GM19438 (cell line): Measurements from ENCODE around the gene KITLG.
"Not testable (repeated sequence)": the region's sequence is repeated elsewhere in the genome, so short reads cannot be mapped to it uniquely, and the experiment has no call there.

ENCODE experiments used
- ATAC-seq: cut with Tn5 transposase; IDR thresholded peaks from one replicate; pipeline ENCODE4 v1.9.1; 2021; ENCODE audit warnings: low read depth; ENCODE audit not compliant: unreplicated experiment

The KITLG gene

DNA sequence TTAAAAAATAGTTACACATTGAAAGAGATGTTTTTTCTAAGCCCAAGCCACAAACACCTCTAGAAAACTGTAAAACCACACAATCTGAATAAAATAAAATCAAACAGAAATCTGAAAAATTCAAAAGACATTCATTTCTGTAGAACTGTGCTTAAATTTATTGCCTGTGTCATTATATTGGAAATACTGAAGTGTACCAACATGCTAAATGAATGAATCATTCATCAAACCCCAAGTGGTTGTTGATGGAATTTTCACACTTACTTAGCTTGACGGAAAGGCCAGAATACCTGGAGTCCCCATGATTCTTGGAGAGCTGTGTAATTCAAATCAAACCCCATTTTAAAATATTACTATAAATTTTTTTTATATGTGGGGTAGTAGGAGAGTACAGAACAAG, 2.7 kb downstream of the KITLG start:
- ATAC-seq = no peak

DNA sequence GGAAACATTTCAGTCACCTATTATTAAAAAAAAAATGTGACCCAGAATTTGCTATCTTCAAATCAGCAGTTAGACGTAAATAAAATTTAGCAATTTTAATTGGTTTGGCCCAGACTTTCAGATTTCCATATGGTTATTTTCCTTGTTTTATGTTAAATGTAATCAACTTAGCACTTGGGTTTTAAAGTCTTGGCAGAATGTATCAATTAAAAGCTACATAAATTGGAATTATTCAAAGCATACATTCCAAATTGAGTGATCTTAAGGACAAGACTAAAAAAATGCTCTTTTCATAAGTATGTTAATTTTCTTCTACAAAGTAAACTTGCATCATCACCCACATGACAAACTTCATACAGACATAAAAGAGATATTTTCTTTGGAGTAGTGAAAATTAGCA, 3.4 kb downstream of the KITLG start:
- ATAC-seq = no peak

DNA sequence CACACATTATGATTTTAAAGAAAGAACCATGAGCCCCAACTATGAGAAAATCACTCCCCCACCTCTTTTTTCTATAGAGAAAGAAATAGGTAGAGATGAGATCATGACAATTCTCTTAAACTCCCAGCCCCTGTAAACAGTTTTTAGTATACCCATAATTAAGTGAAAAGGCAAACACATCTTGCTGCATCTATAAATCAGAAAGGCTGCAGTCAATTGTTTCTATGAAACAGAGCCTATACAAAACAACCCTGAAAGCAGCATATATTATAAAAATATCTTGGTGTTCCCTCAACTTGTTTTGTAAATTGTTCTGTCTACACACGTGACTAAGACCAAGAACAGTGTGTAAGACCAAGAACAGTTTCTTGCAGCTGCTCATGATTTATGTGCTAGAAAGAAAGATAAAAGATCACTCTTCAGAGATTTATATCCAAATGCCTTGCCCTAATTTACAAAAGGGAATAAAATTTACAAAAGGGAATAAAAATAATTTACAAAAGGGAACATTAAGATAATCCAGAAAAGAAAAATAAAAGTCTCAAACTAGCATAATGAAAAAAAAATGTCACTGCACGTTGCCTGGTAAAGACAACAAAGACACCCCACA, 4.8 kb downstream of the KITLG start:
- ATAC-seq = no peak

DNA sequence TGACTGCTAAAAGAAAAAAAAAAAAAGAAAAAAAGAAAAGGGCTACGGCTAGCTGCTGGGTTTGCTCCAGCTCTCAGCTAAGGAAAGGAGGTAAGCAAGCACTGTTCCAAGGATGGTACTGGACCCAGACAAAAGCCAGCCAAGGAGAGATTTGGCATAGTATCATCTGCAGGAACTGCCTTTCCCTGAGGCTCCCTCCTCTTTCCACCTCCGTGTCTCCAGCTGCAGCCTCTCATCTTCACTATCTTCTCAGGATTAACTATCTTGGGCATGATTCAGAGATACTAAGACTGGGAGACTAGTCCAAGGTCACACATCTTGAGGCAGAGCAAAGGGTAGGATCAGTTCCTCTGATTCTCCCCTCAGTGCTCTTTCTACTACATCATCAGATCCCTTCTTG, 6.0 kb downstream of the KITLG start:
- no peak for ATAC-seq

DNA sequence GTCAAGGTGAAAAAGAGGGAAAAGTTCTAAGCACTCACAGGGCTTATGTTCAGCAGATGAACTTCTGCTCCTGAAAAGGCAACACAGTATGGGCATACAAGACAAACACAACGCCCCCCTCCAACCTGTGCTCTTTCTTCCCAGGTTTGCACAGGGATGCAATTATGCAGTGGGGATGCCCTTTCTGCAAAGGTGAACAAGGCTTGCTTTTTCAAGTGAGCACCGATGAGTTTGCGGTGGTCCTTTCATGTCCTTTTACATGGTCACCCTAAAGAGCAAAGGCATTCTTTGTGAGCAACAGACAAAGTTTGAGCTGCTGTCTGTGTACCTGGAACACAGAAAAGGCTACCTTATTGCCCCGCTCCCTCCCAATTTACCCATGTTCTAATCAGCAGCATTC, 6.7 kb downstream of the KITLG start:
- ATAC-seq = no peak

DNA sequence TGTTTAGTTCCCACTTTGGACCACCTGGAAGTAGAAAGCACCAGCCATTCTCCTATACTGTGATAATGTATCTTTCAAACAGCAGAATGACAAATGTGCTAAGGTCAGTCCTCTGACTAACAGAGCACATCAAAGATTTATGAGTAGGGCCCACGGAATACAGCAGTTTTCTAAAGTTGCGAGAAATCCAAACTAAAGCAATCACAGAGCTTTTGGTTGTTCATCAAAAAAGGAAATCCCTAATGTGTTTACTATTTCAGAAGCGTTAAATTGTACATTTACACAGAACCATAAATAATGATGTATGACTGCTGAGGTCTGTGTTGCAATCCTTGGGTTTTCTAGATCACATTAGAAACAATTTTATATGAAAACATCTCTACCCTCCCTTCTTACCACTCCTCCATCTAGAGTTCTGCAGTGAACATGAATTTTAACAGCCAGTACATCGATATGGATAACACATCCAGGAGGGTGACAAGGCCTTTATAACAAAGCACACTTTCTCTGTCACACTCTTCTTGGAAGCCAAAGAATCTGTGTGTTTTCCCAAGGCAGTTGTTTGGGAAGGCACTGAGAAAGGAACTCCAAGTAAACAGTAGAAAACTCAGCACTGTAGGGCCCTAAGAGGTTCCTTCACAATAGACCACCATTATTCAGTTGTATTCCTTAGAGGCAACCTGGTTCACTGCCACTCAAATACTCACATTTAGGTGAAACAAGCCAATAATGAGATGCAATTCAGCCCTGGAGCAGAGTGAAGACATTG, 7.3 kb downstream of the KITLG start:
- ATAC-seq = no peak

DNA sequence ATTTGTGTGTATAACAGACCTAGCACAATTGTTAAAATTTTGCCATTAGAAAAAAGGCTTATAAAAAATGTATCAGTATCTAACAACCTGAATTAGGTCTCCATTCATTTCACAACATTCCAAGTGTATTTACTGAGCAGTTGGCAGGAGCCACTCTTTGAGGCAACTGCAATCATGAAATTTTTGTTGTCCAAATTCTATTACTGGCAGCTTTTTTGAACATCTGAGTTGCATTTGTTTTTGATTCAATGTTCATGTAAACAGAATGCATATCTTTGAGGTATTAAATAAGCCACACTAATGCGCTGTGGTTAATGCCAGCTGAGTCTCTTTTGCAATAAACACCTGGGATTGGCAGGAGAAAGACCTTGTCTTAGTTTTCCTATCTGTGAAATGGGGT, 8.7 kb downstream of the KITLG start:
- no peak for ATAC-seq

DNA sequence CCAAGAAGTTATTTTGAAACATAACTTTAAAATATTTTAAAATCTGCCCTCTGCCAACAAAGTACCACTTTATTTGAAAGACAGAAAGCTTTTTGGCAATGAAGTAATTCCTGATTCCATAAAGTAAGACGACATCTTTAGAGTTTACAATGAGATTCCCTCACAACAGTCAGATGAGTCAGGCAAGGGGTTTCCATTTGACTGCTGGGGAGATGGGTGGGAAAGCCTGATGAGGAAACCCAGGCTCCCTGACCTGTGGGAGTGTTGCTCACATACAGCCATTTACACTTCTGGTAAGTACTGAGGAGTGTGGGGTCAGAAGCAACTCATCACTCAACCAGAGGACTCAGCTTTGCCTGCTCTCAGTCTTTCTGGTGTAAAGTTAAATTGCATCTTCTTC, 10.2 kb downstream of the KITLG start:
- no peak for ATAC-seq

DNA sequence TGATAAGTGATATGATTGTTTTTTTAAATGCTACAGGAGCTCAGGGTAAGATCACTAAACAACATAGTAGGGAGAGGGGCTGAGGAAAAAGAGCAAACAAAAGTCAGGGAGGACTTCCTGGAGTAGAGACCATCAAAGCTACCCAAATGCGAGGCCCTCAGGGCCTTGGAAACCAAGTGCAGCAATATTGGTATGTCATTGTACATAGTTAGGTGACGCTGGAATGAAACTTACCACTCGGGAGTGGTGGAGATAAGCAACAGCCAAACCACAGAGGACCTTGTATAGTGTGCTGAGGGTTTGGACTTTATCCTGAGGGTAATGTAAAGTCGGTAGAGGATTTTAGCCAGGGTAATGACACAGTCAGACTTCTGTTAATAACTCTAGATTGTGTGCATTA, 13.8 kb downstream of the KITLG start:
- no peak for ATAC-seq

DNA sequence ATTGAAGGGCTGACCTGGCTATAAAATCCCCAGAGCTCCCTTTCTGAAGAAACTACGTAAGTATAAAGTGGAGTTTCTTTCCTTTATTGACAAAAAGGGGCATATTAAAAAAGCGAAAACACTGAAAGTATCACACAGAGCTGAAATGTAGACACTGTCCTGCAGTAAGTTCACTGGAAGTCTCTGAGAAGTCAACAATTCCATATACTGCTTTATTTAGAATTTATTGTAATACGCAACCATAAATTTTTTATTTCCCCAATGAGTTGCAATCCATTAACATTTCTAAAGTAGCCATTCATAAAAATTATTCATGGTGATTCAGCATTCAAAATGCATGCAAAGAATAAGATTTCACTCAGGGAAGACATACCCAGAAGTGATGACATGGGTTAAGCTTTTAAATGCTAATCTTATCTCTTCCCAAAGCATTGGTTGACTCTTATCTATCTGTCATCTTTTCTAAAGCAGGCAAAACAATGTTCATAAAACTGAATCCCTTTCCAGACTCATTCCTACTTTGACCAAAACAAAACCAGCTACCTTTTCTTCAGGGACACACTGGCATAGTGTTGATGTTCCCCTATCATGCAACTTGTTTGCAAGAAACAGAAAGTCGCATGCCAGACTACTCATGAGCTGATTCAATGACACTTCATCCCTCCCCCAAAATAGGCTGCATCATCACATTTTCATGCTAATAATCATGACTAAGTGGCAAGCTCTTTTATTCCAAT, 17.3 kb downstream of the KITLG start:
- ATAC-seq = no peak

DNA sequence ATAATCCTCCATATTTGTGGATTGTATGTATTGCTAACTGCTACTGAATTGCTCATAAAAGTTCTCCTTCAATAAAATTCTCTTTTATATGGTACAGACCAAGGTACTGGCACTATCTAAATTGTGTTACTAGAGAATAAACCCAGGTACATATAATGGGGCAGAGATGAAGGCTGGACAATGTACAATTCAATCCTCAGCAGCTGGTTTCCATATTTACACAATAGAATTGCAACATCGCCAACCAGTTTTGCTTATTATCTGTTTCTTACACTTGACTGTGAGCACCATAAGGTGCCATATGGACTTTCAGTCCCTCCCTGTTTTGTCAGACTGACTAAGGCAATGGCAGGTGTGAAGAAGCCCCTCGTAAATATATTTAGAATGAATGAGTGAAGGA, 18.1 kb downstream of the KITLG start:
- ATAC-seq = no peak

DNA sequence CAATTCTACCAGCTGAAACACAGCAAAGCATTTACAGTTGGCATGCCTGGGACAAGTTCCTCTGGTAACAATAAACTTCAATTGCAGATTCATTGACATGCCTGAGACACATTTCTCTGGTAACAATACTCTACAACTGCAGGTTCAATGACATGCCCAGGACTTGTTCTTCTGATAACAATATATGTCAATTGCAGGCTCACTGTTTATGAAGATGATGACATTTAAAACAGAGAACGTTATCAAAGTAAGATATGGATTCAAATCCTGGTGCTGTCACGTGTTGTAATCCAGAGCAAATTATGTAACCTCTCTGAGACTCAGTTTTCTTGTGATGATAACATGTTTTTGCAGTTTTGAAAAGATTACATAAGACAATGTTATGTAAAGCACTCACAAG, 20.5 kb downstream of the KITLG start:
- no peak for ATAC-seq

DNA sequence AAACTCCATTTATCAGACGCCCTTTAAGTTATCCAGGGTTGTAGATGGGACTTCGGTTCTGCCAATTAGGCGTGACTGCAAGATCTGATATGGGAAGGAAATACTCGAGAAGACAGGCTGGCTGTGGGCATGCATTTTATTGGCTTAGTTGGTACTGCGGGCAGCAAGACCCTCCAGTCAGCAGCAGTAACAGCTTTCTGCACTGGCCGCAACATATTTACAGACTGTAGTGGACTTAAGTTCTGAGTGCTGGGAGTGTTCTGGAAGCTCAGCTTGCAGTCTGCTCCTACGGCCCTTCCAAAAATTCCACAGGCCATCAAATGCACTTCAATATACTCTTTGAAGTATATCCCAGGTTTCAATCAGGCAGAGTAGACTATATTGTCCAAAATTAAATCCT, 21.1 kb downstream of the KITLG start:
- ATAC-seq = no peak

DNA sequence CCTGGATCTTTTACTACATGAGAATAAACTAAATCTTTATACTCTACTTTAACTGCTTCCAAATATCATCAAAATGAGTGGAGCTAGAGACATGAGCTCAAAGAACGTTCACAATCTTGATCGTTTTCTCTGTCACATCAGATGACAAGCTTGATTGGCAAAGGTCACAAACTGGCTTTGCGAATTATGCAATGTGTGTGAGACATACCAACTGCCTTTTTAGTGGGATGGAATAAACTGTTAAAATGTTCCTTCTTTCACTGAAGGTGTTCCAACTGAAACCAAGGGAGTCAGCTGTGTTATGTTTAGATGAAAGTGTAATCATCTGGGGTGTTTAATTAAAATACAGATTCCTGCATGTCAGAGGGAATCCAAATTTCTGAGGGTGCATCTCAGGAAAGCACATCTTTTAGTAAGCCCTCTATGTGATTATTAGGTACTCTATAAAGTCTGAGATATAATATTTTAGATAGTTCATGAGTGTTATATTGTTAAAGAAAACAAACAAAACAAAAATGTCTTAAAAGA, 21.9 kb downstream of the KITLG start:
- no peak for ATAC-seq

DNA sequence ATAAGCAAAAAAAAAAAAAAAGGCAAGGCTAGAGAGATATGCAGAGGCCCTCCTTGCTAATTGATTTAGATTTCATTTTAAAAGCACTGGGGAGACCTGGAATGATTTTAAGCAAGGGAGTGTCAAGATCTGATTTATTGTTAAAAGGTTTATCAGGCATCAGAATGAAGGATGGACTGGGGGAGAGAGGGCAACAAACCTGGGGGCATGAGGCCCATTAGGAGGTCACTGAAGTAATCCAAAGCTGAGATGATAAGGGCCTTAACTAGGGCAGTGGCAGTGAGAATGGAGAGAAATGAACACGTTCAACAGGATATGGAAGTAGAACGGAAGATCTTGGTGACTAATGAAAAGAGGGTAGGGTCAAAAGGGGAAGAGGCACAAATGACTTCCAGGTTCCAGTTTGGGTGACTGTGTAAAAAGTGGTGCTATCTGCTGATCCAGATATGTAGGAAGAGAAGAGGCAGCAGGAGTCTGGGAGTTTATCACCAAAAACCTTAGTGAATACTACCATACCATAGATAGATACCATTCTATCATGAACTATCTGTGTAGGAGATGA, 24.0 kb downstream of the KITLG start:
- ATAC-seq = no peak

DNA sequence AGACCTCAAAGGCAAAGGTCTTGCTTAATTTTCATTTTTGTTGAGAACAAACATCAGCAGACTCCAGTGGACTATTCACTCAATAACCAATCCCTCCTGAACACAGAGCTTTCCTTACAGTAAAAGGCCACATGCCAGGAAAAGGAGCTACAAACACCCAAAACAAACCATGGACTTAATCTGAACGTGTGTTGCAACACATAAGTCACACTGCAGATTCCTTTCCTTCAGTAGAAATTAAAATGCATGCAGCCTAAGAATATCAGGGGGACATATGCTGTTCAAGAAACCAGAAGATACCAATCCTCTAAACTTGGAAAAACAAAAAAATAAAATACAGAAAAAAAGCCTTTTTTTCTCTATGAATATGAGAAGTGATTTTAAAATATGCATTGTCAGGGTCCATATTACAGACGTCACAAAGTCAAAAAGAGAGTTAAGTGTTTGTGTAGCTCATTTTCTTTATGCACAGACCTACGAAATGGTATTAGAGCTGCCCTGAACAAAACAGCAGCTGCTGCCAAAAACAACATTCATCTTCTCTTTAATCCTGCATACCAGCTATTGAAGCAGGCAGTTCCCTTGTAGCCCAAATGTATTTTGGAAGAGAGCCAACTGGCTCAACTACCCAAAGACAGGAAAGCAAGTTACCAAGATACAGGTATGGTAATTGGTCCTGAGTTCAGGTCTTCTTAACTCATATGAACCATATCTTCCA, 26.2 kb downstream of the KITLG start:
- ATAC-seq = no peak

DNA sequence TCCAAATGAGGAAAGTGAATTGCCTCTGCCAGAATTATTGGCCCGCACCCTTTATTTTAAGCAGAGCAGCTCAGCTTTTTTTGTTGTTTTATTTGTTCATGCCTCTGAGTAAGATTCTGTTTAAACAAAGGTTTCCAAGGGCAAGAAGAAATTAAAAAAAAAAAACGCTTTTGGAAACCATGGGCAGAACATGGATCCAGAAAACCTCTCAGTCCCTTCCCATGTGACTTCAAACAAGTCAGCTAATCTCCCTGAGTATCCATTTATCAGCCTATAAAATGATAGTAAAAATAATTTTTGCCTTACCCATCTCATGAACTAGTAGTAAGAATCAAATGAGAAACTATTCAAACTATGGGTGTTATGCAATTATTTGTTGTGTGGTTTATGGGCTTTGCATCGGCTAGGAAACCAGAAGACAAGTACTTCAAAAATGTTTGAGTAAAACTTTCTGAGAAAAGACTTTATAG, 27.6 kb downstream of the KITLG start:
- ATAC-seq = no peak

DNA sequence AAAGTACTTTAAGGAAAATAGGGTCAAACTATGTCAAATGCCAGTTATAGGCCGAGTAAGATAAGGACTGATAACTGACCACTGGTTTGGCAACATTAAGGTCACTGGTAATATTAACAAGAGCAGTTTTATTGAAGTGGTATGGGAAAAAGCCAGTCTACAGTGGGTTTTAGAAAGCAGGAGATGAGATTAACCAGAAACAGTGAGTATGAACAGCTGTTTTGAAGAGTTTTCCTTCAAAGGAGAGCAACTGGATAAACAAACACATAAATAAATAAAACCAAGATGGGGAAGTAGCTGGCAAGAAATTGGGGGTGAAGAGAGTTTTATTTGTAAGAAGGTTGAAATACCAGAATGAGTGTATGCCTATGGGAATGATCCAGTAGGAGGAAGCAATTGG, 30.3 kb downstream of the KITLG start:
- no peak for ATAC-seq

DNA sequence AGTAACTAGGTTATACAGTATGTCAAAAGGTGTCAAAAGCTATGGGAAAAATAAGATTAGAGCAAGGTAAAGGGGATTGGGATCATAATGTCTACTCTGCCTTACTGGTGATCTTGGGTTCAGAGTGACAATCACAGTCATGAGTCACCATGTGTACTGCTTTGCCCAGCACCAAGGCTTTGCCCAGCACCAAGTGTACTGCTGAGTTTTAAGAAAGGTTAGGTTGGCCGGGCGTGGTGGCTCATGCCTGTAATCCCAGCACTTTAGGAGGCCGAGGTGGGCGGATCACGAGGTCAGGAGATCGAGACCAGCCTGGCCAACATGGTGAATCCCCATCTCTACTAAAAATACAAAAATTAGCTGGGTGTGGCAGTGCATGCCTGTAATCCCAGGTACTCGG, 32.3 kb downstream of the KITLG start:
- ATAC-seq = not testable (repeated sequence)

DNA sequence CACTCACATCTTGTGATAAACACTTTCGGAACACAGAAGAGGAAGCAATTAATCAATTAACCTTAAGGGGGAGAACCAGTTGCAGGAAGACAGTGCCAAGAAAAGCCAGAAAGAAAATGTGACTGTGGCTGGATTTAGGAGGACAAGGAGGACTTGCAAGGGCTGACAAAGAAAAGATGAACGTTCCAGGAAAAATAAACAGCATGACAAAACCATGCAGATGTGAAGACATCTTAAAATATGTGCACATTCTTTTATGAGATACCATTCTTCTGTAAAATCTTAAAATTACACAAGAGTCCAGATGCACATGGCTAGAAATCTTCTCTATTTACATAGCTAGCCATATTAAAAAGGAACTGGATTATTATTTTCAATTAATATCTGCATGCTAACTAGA, 33.4 kb downstream of the KITLG start:
- ATAC-seq = no peak

DNA sequence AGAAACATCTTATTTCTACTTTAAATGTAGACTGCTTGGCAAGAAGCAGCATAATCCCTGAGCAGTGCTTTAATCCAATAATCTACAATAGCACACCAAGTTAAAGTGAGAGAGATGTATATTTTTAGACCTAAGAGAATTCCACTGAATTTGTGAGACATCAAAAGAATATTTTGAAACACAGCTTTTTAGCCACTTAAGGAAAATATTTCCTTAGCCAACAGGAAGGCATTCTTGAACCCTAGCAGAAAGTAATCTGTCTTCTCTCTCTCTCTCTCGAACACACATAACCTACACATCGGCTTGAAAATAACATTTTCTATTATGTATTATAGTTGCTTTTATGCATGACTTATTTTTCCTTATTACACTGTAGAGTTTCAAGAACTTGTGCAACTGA, 34.0 kb downstream of the KITLG start:
- no peak for ATAC-seq
